Activated T-helper 9 cell treated with anti-CD3 and anti-CD28 coated beads, Interleukin-2, amount 50 U/mL, for 16 hours (primary cell): ENCODE results near the gene PLXDC2.
"Not testable (repeated sequence)": the region's sequence is repeated elsewhere in the genome, so short reads cannot be mapped to it uniquely, and the experiment has no call there.

Source experiments
- DNase-seq: peaks from one replicate; pipeline ENCODE4 v3.0.0-alpha.2; 2020; ENCODE audit warnings: low read depth

Gene PLXDC2

GRCh38 chr10:19816411-19817230 is at the start of gene PLXDC2:
PLXDC2 (plus strand) TSS chr10:19816432.
- no peak for DNase-seq

- no peak for DNase-seq
Observed at GRCh38 chr10:19767876-19768275, 48.4 kb upstream of the PLXDC2 start.

GRCh38 chr10:19769826-19770225 is 46.4 kb upstream of the PLXDC2 start:
- not testable (repeated sequence) for DNase-seq

GRCh38 chr10:19772972-19773371 is 43.3 kb upstream of the PLXDC2 start:
- DNase-seq: no peak

GRCh38 chr10:19775296-19775695 is 40.9 kb upstream of the PLXDC2 start:
- DNase-seq: no peak

- no peak for DNase-seq
Observed at GRCh38 chr10:19777806-19778205, 38.4 kb upstream of the PLXDC2 start.

- DNase-seq: no peak
Observed at GRCh38 chr10:19778996-19779395, 37.2 kb upstream of the PLXDC2 start.

- DNase-seq: no peak
Observed at GRCh38 chr10:19782430-19783089, 33.7 kb upstream of the PLXDC2 start.

- DNase-seq: no peak
Observed at GRCh38 chr10:19783721-19784120, 32.5 kb upstream of the PLXDC2 start.

GRCh38 chr10:19785366-19785765 is 30.9 kb upstream of the PLXDC2 start:
- no peak for DNase-seq

GRCh38 chr10:19788075-19788686 is 28.1 kb upstream of the PLXDC2 start:
- no peak for DNase-seq

- no peak for DNase-seq
Observed at GRCh38 chr10:19788902-19789301, 27.3 kb upstream of the PLXDC2 start.

GRCh38 chr10:19789607-19790006 is 26.6 kb upstream of the PLXDC2 start:
- DNase-seq: no peak

- no peak for DNase-seq
Observed at GRCh38 chr10:19791032-19791431, 25.2 kb upstream of the PLXDC2 start.

GRCh38 chr10:19795684-19796083 is 20.5 kb upstream of the PLXDC2 start:
- no peak for DNase-seq

- no peak for DNase-seq
Observed at GRCh38 chr10:19800161-19800560, 16.1 kb upstream of the PLXDC2 start.

- DNase-seq: no peak
Observed at GRCh38 chr10:19801369-19801768, 14.9 kb upstream of the PLXDC2 start.

- DNase-seq: no peak
Observed at GRCh38 chr10:19803676-19804075, 12.6 kb upstream of the PLXDC2 start.

GRCh38 chr10:19809481-19809880 is 6.8 kb upstream of the PLXDC2 start:
- no peak for DNase-seq

GRCh38 chr10:19811540-19811939 is 4.7 kb upstream of the PLXDC2 start:
- no peak for DNase-seq

GRCh38 chr10:19812976-19813375 is 3.3 kb upstream of the PLXDC2 start:
- DNase-seq: no peak

- DNase-seq: no peak
Observed at GRCh38 chr10:19815036-19815730, 1.0 kb upstream of the PLXDC2 start.
